Measurements from ENCODE around the gene ADCY4. TPM values are rescaled to one million over a fixed set of nuclear protein-coding genes. Genes with fewer than 3 reads are reported as not detected.
"Not testable (repeated sequence)": the region's sequence is repeated elsewhere in the genome, so short reads cannot be mapped to it uniquely, and the experiment has no call there.

ADCY4 gene
- total RNA-seq, 1 donor from 2014 or later, result 9.9 TPM

DNA sequence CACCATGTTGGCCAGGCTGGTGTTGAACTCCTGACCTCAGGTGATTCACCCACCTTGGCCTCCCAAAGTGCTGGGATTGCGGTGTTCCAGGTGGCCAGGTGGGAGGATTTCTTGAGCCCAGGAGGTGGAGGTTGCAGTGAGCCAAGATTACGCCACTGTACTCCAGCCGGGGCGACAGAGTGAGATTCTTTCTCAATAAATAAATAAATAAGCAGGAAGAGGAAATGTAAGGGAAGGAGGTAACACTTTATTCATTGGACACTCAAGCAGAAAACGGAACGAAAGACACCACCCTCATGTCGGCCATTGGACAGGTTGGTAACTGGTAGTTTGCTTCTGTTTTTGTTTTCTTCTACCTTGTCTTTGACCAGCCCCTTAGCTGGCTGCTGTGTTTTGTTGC is 20.1 kb upstream of the ADCY4 start:
- Histone ChIP-seq H3K9ac (ENCODE audit: low read depth in 1 of 3, low read length in 3 of 3) (no peak overlapping the region), H3K27me3 (ENCODE audit: control insufficient read depth in 3 of 3, insufficient read depth in 3 of 3, low read length in 3 of 3) (peaks cover 4 to 18% (median 7%) of the 10 kb centered on the region in 3 donors), H3K4me1 (ENCODE audit: control insufficient read depth in 3 of 3, insufficient read depth in 3 of 3, low read length in 3 of 3) (no peaks in the 10 kb centered on the region), H3K9me3 (ENCODE audit: control insufficient read depth in 3 of 3, low read length in 3 of 3) (no peaks in the 10 kb centered on the region), H3K4me3 (ENCODE audit: low read length in 3 of 3) (no peak overlapping the region), H3K27ac (ENCODE audit: low read depth, low read length) (no peak overlapping the region), H3K36me3 (ENCODE audit: control insufficient read depth in 3 of 3, insufficient read depth in 3 of 3, low read length in 3 of 3) (no peaks in the 10 kb centered on the region)

DNA sequence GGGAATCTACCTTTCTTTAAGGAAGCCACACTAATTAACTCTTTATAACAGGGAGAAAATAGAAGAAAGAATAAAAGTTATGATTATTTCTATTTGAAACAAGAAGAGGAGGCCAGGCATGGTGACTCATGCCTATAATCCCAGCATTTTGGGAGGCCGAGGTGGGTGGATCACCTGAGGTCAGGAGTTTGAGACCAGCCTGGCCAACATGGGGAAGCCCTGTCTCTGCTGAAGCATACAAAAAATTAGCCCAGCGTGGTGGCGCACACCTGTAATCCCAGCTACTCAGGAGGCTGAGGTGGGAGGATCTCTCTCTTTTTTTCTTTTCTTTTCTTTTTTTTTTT is 19.6 kb upstream of the ADCY4 start:
- not testable (repeated sequence) for H3K4me3 ChIP-seq (ENCODE audit: low read length in 3 of 3); H3K4me1 ChIP-seq (ENCODE audit: control insufficient read depth in 3 of 3, insufficient read depth in 3 of 3, low read length in 3 of 3); H3K36me3 ChIP-seq (ENCODE audit: control insufficient read depth in 3 of 3, insufficient read depth in 3 of 3, low read length in 3 of 3); H3K27ac ChIP-seq (ENCODE audit: low read depth, low read length); H3K9ac ChIP-seq (ENCODE audit: low read depth in 1 of 3, low read length in 3 of 3); H3K9me3 ChIP-seq (ENCODE audit: control insufficient read depth in 3 of 3, low read length in 3 of 3)
- peaks cover 4 to 18% (median 7%) of the 10 kb centered on the region in 3 donors for H3K27me3 ChIP-seq (ENCODE audit: control insufficient read depth in 3 of 3, insufficient read depth in 3 of 3, low read length in 3 of 3)

DNA sequence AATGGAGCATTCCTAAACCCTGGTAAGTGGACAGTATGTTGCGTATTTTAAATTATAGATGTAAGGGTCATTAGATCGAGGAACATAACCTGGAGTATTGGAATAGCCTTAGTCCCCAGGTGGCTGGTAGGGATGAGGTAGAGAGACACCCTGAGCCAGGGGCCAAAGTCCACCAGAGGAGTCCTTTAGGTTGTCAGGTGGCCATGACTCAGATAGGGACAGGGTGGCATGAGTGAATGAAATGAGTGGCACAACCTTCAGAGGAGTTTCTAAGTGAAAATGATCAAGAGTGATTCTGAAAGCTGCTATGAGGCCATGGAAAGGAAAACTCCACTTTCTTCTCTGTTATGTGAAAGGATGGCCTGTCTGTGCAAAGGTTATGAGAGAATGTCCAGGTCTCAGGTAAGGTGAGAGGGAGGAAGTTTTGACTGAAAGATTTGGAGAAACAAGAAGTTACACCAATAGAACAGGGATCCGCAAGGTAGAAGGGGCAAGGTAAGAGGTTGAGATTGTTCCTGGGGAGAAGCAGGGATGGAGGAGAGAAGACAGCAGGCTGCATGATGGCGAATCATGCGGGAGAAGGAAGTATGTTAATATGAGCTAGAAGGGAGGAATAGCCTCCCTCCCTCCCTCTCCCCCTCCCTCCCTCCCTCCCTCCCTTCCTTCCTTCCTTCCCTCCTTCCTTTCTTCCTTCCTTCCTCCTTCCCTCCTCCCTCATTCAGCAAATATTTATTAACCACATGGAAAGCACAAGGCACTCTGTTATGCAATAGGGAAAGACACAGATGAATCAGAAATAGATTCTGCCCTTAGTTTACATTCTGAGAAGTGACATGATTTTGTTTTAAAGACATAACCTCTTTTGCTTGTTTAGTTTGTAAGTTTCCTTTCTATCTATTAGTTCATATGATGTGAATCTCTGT is 18.9 kb upstream of the ADCY4 start:
- Histone ChIP-seq H3K27ac (ENCODE audit: low read depth, low read length) (no peak overlapping the region), H3K36me3 (ENCODE audit: control insufficient read depth in 3 of 3, insufficient read depth in 3 of 3, low read length in 3 of 3) (no peaks in the 10 kb centered on the region), H3K9ac (ENCODE audit: low read depth in 1 of 3, low read length in 3 of 3) (no peak overlapping the region), H3K27me3 (ENCODE audit: control insufficient read depth in 3 of 3, insufficient read depth in 3 of 3, low read length in 3 of 3) (peaks cover 4 to 21% (median 7%) of the 10 kb centered on the region in 3 donors), H3K9me3 (ENCODE audit: control insufficient read depth in 3 of 3, low read length in 3 of 3) (no peaks in the 10 kb centered on the region), H3K4me3 (ENCODE audit: low read length in 3 of 3) (no peak overlapping the region), H3K4me1 (ENCODE audit: control insufficient read depth in 3 of 3, insufficient read depth in 3 of 3, low read length in 3 of 3) (no peaks in the 10 kb centered on the region)

DNA sequence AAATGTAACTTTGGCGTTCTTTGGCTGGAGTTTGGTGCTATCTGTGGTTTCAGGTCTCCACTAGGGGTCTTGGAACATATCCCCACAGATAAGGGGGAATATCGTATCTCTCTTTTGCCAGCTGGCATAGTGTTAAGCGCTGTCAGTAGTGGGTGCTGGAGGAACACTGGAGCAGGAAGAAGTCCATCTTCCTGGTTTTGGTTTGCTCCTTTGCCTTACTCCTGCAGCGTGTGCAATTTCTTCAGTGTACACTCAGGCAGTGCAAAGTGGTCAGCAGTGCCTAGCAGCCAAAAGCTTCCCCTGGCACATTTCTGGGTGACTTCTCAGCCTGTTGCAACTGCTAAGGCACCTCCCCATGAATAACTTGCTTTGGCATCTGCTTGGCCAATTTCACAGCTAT is 16.6 kb upstream of the ADCY4 start:
- H3K4me3 ChIP-seq (ENCODE audit: low read length in 3 of 3), result no peak overlapping the region

DNA sequence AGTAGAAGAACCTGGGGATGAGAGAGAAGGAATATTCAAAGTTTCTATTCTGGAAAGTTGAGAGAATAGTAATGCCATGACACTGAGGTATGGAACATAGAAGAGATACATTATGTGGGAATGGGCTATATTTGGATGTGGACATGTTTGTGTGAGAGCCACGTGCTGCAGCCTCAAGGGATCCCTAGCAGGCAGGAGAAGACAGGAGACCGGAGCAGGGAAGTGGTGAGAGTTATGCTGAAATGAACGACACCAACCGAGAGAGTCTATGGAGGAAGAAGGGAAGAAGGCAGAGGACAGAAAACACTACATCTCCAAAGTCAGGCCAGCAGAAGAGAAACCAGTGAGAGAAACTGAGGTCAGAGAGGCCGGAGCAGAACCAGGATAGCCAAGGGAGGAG is 14.9 kb upstream of the ADCY4 start:
- H3K27me3 ChIP-seq (ENCODE audit: control insufficient read depth in 3 of 3, insufficient read depth in 3 of 3, low read length in 3 of 3), result peaks cover 11 to 28% (median 17%) of the 10 kb centered on the region in 3 donors
- H3K36me3 ChIP-seq (ENCODE audit: control insufficient read depth in 3 of 3, insufficient read depth in 3 of 3, low read length in 3 of 3), result no peaks in the 10 kb centered on the region
- no peak overlapping the region for H3K27ac ChIP-seq (ENCODE audit: low read depth, low read length)
- no peak overlapping the region for H3K4me3 ChIP-seq (ENCODE audit: low read length in 3 of 3)
- H3K4me1 ChIP-seq (ENCODE audit: control insufficient read depth in 3 of 3, insufficient read depth in 3 of 3, low read length in 3 of 3), result peaks cover 0 to 4% (median 0%) of the 10 kb centered on the region in 3 donors
- H3K9me3 ChIP-seq (ENCODE audit: control insufficient read depth in 3 of 3, low read length in 3 of 3), result no peaks in the 10 kb centered on the region
- H3K9ac ChIP-seq (ENCODE audit: low read depth in 1 of 3, low read length in 3 of 3), result no peak overlapping the region

More for the DNA sequence above, 16.6 kb upstream of the ADCY4 start:
- no peak overlapping the region for H3K9ac ChIP-seq (ENCODE audit: low read depth in 1 of 3, low read length in 3 of 3)
- no peak overlapping the region for H3K27ac ChIP-seq (ENCODE audit: low read depth, low read length)
- H3K36me3 ChIP-seq (ENCODE audit: control insufficient read depth in 3 of 3, insufficient read depth in 3 of 3, low read length in 3 of 3), result no peaks in the 10 kb centered on the region
- peaks cover 0 to 4% (median 0%) of the 10 kb centered on the region in 3 donors for H3K4me1 ChIP-seq (ENCODE audit: control insufficient read depth in 3 of 3, insufficient read depth in 3 of 3, low read length in 3 of 3)
- H3K27me3 ChIP-seq (ENCODE audit: control insufficient read depth in 3 of 3, insufficient read depth in 3 of 3, low read length in 3 of 3), result peaks cover 11 to 28% (median 11%) of the 10 kb centered on the region in 3 donors
- no peaks in the 10 kb centered on the region for H3K9me3 ChIP-seq (ENCODE audit: control insufficient read depth in 3 of 3, low read length in 3 of 3)

DNA sequence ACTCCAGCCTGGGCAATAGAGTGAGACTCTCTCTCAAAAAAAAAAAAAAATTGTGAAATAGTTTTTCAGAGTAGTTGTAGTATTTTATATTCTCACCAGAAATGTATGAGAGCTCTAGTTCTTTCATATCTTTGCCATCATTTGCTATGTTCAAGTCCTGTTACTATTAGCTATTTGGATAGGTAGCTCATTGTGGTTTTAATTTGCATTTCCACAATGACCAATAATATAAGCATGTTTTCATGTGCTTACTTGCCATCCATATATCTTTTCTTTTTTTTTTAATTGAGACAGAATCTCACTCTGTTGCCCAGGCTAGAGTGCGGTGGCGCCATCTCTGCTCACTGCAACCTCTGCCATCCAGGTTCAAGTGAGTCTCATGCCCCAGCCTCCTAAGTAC is 13.3 kb upstream of the ADCY4 start:
- H3K9ac ChIP-seq (ENCODE audit: low read depth in 1 of 3, low read length in 3 of 3), result no peak overlapping the region
- no peaks in the 10 kb centered on the region for H3K36me3 ChIP-seq (ENCODE audit: control insufficient read depth in 3 of 3, insufficient read depth in 3 of 3, low read length in 3 of 3)
- H3K9me3 ChIP-seq (ENCODE audit: control insufficient read depth in 3 of 3, low read length in 3 of 3), result no peaks in the 10 kb centered on the region
- H3K27ac ChIP-seq (ENCODE audit: low read depth, low read length), result no peak overlapping the region
- no peak overlapping the region for H3K4me3 ChIP-seq (ENCODE audit: low read length in 3 of 3)
- peaks cover 0 to 4% (median 0%) of the 10 kb centered on the region in 3 donors for H3K4me1 ChIP-seq (ENCODE audit: control insufficient read depth in 3 of 3, insufficient read depth in 3 of 3, low read length in 3 of 3)
- H3K27me3 ChIP-seq (ENCODE audit: control insufficient read depth in 3 of 3, insufficient read depth in 3 of 3, low read length in 3 of 3), result peaks cover 11 to 23% (median 19%) of the 10 kb centered on the region in 3 donors

DNA sequence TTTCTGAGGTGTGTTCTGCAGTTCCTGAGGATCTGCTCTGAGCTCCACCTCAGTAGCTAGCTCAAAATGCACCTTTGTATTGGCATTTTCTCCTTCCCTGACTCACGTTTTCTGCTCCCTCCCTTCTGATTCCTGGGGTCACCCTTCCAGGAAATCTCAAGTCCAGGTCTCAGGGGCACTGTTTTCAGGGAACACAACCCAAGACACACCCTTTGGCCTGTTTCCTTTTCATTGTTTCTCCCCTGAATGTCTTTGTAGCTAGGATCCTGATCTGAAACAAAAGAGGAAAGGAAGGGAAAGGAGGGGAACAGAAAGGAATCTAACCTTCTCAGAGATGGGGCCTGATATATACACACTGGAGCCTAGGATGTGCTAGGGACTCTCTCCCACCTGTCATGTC is 12.3 kb upstream of the ADCY4 start:
- Histone ChIP-seq H3K27ac (ENCODE audit: low read depth, low read length) (peak overlapping the region; percentile 47), H3K4me3 (ENCODE audit: low read length in 3 of 3) (no peak overlapping the region), H3K9me3 (ENCODE audit: control insufficient read depth in 3 of 3, low read length in 3 of 3) (no peaks in the 10 kb centered on the region), H3K9ac (ENCODE audit: low read depth in 1 of 3, low read length in 3 of 3) (peak overlapping the region in 1 of 3 donors; percentile 54), H3K27me3 (ENCODE audit: control insufficient read depth in 3 of 3, insufficient read depth in 3 of 3, low read length in 3 of 3) (peaks cover 7 to 17% (median 15%) of the 10 kb centered on the region in 3 donors), H3K36me3 (ENCODE audit: control insufficient read depth in 3 of 3, insufficient read depth in 3 of 3, low read length in 3 of 3) (no peaks in the 10 kb centered on the region), H3K4me1 (ENCODE audit: control insufficient read depth in 3 of 3, insufficient read depth in 3 of 3, low read length in 3 of 3) (peaks cover 0 to 4% (median 0%) of the 10 kb centered on the region in 3 donors)

DNA sequence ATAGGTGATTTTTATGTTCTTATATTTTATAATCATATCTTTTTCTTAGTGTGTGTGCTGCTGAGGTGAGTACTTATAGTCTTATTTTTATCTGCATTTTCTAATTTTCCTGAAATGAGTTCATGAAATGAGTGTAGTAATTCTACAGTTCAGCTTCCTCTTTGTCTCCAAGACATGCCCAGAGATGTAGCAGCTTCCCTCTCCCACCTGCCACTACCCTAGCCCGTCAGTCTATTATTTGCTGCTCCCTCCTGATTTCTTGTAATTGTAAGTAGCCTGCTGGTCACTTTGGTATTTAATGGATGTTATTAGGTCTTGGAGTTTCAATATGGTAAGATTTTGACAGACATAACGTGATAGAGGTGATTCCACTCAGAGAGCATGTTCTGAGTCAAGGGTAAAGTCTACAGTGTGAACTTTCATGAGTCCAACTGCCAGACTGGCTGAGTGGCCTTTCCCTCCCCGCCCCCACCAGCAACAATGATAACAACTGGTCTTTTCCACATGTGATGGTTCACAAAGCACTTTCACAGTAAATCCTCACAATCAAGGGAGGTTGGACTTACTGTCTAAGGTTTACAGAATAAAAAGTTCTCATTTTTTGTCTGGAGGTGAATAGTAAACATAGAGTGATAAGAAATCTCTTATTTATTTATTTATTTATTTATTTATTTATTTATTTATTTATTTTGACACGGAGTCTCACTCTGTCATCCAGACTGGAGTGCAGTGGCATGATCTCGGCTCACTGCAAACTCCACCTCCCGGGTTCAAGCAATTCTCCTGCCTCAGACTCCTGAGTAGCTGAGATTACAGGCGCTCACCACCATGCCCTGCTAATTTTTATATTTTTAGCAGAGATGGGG is 9.2 kb upstream of the ADCY4 start:
- Histone ChIP-seq H3K4me1 (ENCODE audit: control insufficient read depth in 3 of 3, insufficient read depth in 3 of 3, low read length in 3 of 3) (peaks cover 0 to 10% (median 6%) of the 10 kb centered on the region in 3 donors), H3K9ac (ENCODE audit: low read depth in 1 of 3, low read length in 3 of 3) (no peak overlapping the region), H3K36me3 (ENCODE audit: control insufficient read depth in 3 of 3, insufficient read depth in 3 of 3, low read length in 3 of 3) (no peaks in the 10 kb centered on the region), H3K27ac (ENCODE audit: low read depth, low read length) (no peak overlapping the region), H3K27me3 (ENCODE audit: control insufficient read depth in 3 of 3, insufficient read depth in 3 of 3, low read length in 3 of 3) (peaks cover 9 to 26% (median 17%) of the 10 kb centered on the region in 3 donors), H3K4me3 (ENCODE audit: low read length in 3 of 3) (no peak overlapping the region), H3K9me3 (ENCODE audit: control insufficient read depth in 3 of 3, low read length in 3 of 3) (no peaks in the 10 kb centered on the region)

DNA sequence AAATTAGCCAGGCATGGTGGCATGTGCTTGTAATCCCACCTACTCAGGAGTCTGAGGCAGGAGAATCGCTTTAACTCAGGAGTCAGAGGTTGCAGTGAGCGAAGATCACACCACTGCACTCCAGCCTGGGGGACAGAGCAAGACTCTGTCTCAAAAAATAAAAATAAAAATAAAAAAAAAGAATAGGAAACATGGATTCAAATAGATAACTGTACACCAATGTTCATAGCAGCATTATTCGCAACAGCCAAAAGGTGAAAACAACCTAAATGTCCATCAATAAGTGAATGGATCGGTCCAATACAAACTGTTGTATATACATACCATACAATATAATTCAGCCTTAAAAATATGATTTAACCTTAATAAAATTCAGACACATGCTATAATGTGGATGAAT is 8.0 kb upstream of the ADCY4 start:
- H3K27me3 ChIP-seq (ENCODE audit: control insufficient read depth in 3 of 3, insufficient read depth in 3 of 3, low read length in 3 of 3), result peaks cover 20 to 35% (median 28%) of the 10 kb centered on the region in 3 donors
- H3K4me3 ChIP-seq (ENCODE audit: low read length in 3 of 3), result no peak overlapping the region
- H3K4me1 ChIP-seq (ENCODE audit: control insufficient read depth in 3 of 3, insufficient read depth in 3 of 3, low read length in 3 of 3), result peaks cover 0 to 19% (median 8%) of the 10 kb centered on the region in 3 donors
- no peak overlapping the region for H3K27ac ChIP-seq (ENCODE audit: low read depth, low read length)
- no peak overlapping the region for H3K9ac ChIP-seq (ENCODE audit: low read depth in 1 of 3, low read length in 3 of 3)
- H3K9me3 ChIP-seq (ENCODE audit: control insufficient read depth in 3 of 3, low read length in 3 of 3), result no peaks in the 10 kb centered on the region
- H3K36me3 ChIP-seq (ENCODE audit: control insufficient read depth in 3 of 3, insufficient read depth in 3 of 3, low read length in 3 of 3), result no peaks in the 10 kb centered on the region
